Naive thymus-derived CD4-positive, alpha-beta T cell (primary cell): ENCODE data around the gene MC5R. TPM values are rescaled to one million over a fixed set of nuclear protein-coding genes. Genes with fewer than 3 reads are reported as not detected.

Source experiments
- ATAC-seq: fragments of 150-1000 bp; cut with Tn5 transposase; 2 replicates; pipeline ENCODE4 v1.10.0; 2021; ENCODE audit warnings: mild to moderate bottlenecking, moderate library complexity
- CTCF ChIA-PET: fragments of 350-600 bp; sonication (Branson Sonifier 250); formaldehyde crosslinking; loops from one replicate; lab custom pipeline; 2021; ENCODE audit warnings: antibody characterized with exemption; lab: Charles Lee
- POLR2A ChIA-PET: fragments of 350-600 bp; sonication (Branson Sonifier 250); formaldehyde crosslinking; loops from one replicate; lab custom pipeline; 2021; ENCODE audit warnings: antibody characterized with exemption, inconsistent platforms; lab: Charles Lee
- DNase-seq, 9 donors: peaks; one replicate each; pipeline versions ENCODE4 v3.0.0 to v3.0.0-alpha.2; 2020 to 2022; ENCODE audit warnings: mixed read lengths in 1 of 9
- H3K27ac ChIP-seq: one replicate; pipeline ENCODE4 v1.7.0; 2013; ENCODE audit warnings: mild to moderate bottlenecking, low read depth, low read length, moderate library complexity
- H3K27me3 ChIP-seq, 2 donors: one replicate each; pipeline ENCODE4 v1.7.0; 2013; ENCODE audit warnings: low read length in 2 of 2, mild to moderate bottlenecking in 2 of 2, moderate library complexity in 2 of 2; ENCODE audit not compliant: control insufficient read depth in 2 of 2, insufficient read depth in 2 of 2
- H3K36me3 ChIP-seq, 3 experiments: 1 replicate in 2 of 3; 2 replicates in 1 of 3; pipeline ENCODE4 v1.7.0; 2013; ENCODE audit warnings: low read length in 3 of 3, mild to moderate bottlenecking in 3 of 3, moderate library complexity in 1 of 3; ENCODE audit not compliant: insufficient read depth in 3 of 3, control insufficient read depth in 2 of 3
- H3K4me1 ChIP-seq, 2 donors: one replicate each; pipeline ENCODE4 v1.7.0; 2013; ENCODE audit warnings: low read length in 2 of 2, mild to moderate bottlenecking in 2 of 2, moderate library complexity in 1 of 2; ENCODE audit not compliant: control insufficient read depth in 2 of 2, insufficient read depth in 2 of 2
- H3K4me3 ChIP-seq: 2 replicates; pipeline ENCODE4 v1.7.0; 2013; ENCODE audit warnings: mild to moderate bottlenecking, low read length
- H3K9me3 ChIP-seq, 3 experiments: 1 replicate in 2 of 3; 2 replicates in 1 of 3; pipeline ENCODE4 v1.7.0; 2013; ENCODE audit warnings: low read length in 3 of 3; ENCODE audit not compliant: control insufficient read depth in 2 of 3
- H3K27ac Mint-ChIP-seq, 9 donors: one replicate each; pipeline ENCODE4 v1.8.0; 2020 to 2022; ENCODE audit warnings: mixed read lengths in 9 of 9, mild to moderate bottlenecking in 8 of 9, moderate library complexity in 5 of 9, inconsistent platforms in 2 of 9
- H3K27me3 Mint-ChIP-seq, 5 donors: one replicate each; pipeline ENCODE4 v1.8.0; 2021 to 2022; ENCODE audit warnings: mixed read lengths in 5 of 5, mild to moderate bottlenecking in 1 of 5
- H3K36me3 Mint-ChIP-seq, 5 donors: one replicate each; pipeline ENCODE4 v1.8.0; 2020 to 2022; ENCODE audit warnings: mixed read lengths in 5 of 5, mild to moderate bottlenecking in 3 of 5, inconsistent platforms in 1 of 5
- H3K4me1 Mint-ChIP-seq, 7 donors: one replicate each; pipeline ENCODE4 v1.8.0; 2020 to 2022; ENCODE audit warnings: mixed read lengths in 7 of 7, mild to moderate bottlenecking in 3 of 7, inconsistent platforms in 1 of 7
- H3K4me3 Mint-ChIP-seq, 10 donors: one replicate each; pipeline ENCODE4 v1.8.0; 2020 to 2022; ENCODE audit warnings: mild to moderate bottlenecking in 10 of 10, mixed read lengths in 10 of 10, moderate library complexity in 6 of 10, inconsistent platforms in 2 of 10
- H3K9me3 Mint-ChIP-seq, 11 donors: one replicate each; pipeline ENCODE4 v1.8.0; 2020 to 2022; ENCODE audit warnings: mixed read lengths in 11 of 11, mild to moderate bottlenecking in 4 of 11, inconsistent platforms in 1 of 11, moderate library complexity in 1 of 11
- intact Hi-C, 2 donors: fragments of 100-400 bp; cut with micrococcal nuclease; formaldehyde crosslinking; loops; one replicate each; pipeline ENCODE4 v1.15.1; 2023
- polyA plus RNA-seq, 2 donors: library from polyadenylated mRNA; unstranded; fragments of 300-500 nt; fragmentation: Illumina TruSeq; gene quantifications; one replicate each; pipeline ENCODE4 v1.2.3, GENCODE V29; 2021
- total RNA-seq, 6 experiments: library from RNA in 5 of 6; stranded (reverse) in 5 of 6; gene quantifications; 1 replicate in 5 of 6; 2 replicates in 1 of 6; pipeline ENCODE4 v1.2.3 and lab custom pipeline; 2021 to 2026

Gene MC5R
- total and polyA plus RNA-seq, 7 experiments from 2014 or later = not detected

DNA sequence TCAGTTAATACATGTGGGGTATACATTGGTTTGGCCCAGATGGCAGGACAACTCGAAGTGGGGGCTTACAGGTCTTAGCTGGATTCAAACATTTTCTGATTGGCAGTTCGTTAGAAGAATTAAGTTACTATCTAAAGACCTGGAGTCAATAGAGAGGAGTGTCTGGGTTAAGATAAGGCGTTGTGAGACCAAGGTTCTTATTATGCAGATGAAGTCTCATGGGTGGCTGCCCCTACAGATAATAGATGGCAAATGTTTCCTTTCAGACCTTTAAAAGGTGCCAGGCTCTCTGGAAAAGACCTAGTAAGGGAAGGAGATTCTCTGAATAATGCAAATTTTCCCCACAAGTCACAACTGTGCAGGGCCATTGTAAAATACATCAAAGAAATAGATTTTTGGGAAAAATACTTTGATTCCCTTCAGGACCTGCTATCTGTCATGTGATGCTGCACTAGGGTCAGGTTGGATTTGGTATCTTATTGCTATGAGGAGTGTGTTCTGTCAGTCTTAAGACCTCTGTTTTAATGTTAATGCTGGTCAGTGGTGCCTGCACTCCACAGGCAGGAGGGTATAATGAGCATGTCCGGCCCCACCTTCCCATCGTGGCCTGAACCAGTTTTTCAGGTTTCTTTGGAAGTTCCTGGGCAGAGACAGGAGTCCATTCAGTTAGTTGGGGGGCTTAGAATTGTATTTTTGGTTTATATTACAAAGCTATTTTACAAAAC is 14.3 kb upstream of the MC5R start:
- intact Hi-C loops = loop anchor here in 1 of 2 donors (5.0 kb wide), 1 partner anchor 252 kb away; no protein-coding TSS in a partner anchor
- Mint-ChIP-seq H3K36me3 (peaks cover 0 to 2% (median 0%) of the 10 kb centered on the region in 5 donors), H3K4me1 (peaks cover 0 to 4% (median 0%) of the 10 kb centered on the region in 7 donors), H3K27ac (no peak overlapping the region), H3K9me3 (peaks cover 0 to 2% (median 0%) of the 10 kb centered on the region in 11 donors), H3K4me3 (no peak overlapping the region), H3K27me3 (peaks cover 13 to 36% (median 14%) of the 10 kb centered on the region in 5 donors)
- no peak overlapping the region for H3K27ac ChIP-seq
- H3K4me1 ChIP-seq = no peaks in the 10 kb centered on the region
- H3K36me3 ChIP-seq = no peaks in the 10 kb centered on the region
- H3K27me3 ChIP-seq = no peaks in the 10 kb centered on the region
- CTCF ChIA-PET = interaction anchor here (1.4 kb wide), 1 partner anchor 12 kb away, joined by 3 read pairs; no protein-coding TSS in a partner anchor
- H3K4me3 ChIP-seq = no peak overlapping the region
- ATAC-seq (no peak), DNase-seq (no peak)
- H3K9me3 ChIP-seq = no peaks in the 10 kb centered on the region
- POLR2A ChIA-PET = no interaction called here

DNA sequence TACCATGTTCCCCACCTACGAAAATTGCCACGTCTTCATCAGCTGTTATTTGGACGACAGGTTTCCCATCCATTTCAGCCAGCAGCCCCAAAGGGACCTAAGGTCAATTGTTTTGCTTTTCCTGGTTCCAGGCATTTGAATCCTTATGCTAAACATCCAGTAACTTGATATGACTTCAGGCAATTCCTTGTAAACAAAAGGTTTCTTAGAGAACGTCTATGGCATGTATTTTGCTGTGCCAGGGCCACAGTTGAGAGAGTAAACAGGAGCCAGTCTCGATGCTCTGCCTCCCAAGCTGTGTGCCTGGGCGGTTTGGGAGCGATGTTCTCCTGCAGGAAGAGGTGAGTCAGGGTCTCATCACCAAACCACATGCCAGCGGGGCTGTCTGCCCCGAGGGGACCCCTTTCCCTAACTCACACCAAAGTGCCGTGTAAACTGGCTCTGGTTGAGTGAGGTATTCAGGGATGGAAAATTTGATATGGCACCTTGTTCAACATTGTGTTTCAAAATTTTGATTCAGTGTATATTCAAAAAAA is 12.9 kb upstream of the MC5R start:
- no peak overlapping the region for H3K27ac ChIP-seq
- ChIA-PET POLR2A (no interaction called here), CTCF (interaction anchor here (1.4 kb wide), 1 partner anchor 10 kb away, joined by 3 read pairs; no protein-coding TSS in a partner anchor)
- H3K4me3 Mint-ChIP-seq = no peak overlapping the region
- no peak for ATAC-seq
- H3K27me3 Mint-ChIP-seq = peaks cover 3 to 23% (median 5%) of the 10 kb centered on the region in 5 donors
- intact Hi-C loops = loop anchor here in 1 of 2 donors (5.0 kb wide), 1 partner anchor 254 kb away; no protein-coding TSS in a partner anchor
- no peak for DNase-seq
- H3K9me3 Mint-ChIP-seq = no peaks in the 10 kb centered on the region
- H3K9me3 ChIP-seq = no peaks in the 10 kb centered on the region
- H3K4me1 Mint-ChIP-seq = peaks cover 0 to 4% (median 0%) of the 10 kb centered on the region in 7 donors
- H3K4me3 ChIP-seq = no peak overlapping the region
- no peak overlapping the region for H3K27ac Mint-ChIP-seq
- no peaks in the 10 kb centered on the region for H3K4me1 ChIP-seq
- H3K36me3 Mint-ChIP-seq = no peaks in the 10 kb centered on the region
- H3K27me3 ChIP-seq = no peaks in the 10 kb centered on the region
- no peaks in the 10 kb centered on the region for H3K36me3 ChIP-seq

DNA sequence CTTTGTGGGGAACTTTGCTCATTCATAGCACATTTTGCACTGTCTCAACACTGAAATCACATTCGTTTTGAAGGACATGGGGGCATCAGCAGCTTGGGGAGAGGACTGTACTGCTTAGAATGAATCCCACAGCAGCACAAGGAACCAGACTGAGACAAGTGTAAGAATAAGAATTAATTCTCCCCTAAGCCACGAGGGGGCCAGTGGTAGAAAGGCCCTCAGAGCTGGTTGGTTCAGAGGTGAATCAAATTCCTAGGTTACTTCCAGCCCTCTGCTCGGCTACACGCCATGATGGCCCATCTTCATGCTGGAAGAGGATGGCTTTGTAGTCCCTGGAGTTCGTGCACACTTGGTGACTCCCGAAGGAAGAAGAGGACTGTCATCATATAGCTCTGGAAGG is 12.0 kb upstream of the MC5R start:
- intact Hi-C loops = loop anchor here in 1 of 2 donors (2.0 to 5.0 kb wide), 2 partner anchors 255 to 275 kb away; no protein-coding TSS in a partner anchor
- DNase-seq = no peak
- H3K36me3 Mint-ChIP-seq = no peaks in the 10 kb centered on the region
- Histone ChIP-seq H3K9me3 (no peaks in the 10 kb centered on the region), H3K36me3 (no peaks in the 10 kb centered on the region), H3K27ac (no peak overlapping the region), H3K4me1 (no peaks in the 10 kb centered on the region), H3K4me3 (no peak overlapping the region), H3K27me3 (no peaks in the 10 kb centered on the region)
- peaks cover 0 to 4% (median 0%) of the 10 kb centered on the region in 7 donors for H3K4me1 Mint-ChIP-seq
- ChIA-PET POLR2A (no interaction called here), CTCF (interaction anchor here (0.6 to 2.5 kb wide), 6 partner anchors 8 to 596 kb away, joined by 3 to 8 read pairs (median 4); no protein-coding TSS in a partner anchor)
- no peak overlapping the region for H3K4me3 Mint-ChIP-seq
- no peaks in the 10 kb centered on the region for H3K9me3 Mint-ChIP-seq
- H3K27ac Mint-ChIP-seq = no peak overlapping the region
- no peak for ATAC-seq
- peaks cover 0 to 18% (median 4%) of the 10 kb centered on the region in 5 donors for H3K27me3 Mint-ChIP-seq

GRCh38 chr18:13813271-13813849 is 10.6 kb upstream of the MC5R start:
- intact Hi-C loops = loop anchor here (1.0 to 5.0 kb wide), 3 partner anchors 256 to 597 kb away; no protein-coding TSS in a partner anchor
- POLR2A ChIA-PET = no interaction called here

DNA sequence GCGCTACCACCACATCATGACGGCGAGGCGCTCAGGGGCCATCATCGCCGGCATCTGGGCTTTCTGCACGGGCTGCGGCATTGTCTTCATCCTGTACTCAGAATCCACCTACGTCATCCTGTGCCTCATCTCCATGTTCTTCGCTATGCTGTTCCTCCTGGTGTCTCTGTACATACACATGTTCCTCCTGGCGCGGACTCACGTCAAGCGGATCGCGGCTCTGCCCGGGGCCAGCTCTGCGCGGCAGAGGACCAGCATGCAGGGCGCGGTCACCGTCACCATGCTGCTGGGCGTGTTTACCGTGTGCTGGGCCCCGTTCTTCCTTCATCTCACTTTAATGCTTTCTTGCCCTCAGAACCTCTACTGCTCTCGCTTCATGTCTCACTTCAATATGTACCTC is 2.3 kb downstream of the MC5R start:
- H3K27me3 Mint-ChIP-seq = peaks cover 20 to 50% (median 35%) of the 10 kb centered on the region in 5 donors

More at GRCh38 chr18:13813271-13813849, 10.6 kb upstream of the MC5R start:
- Histone ChIP-seq H3K9me3 (no peaks in the 10 kb centered on the region), H3K27me3 (no peaks in the 10 kb centered on the region), H3K27ac (no peak overlapping the region), H3K4me1 (no peaks in the 10 kb centered on the region), H3K36me3 (no peaks in the 10 kb centered on the region), H3K4me3 (no peak overlapping the region)
- Mint-ChIP-seq H3K36me3 (no peaks in the 10 kb centered on the region), H3K9me3 (no peaks in the 10 kb centered on the region), H3K27ac (peak overlapping the region in 1 of 9 donors; percentile 80), H3K27me3 (peaks cover 0 to 13% (median 4%) of the 10 kb centered on the region in 5 donors), H3K4me3 (no peak overlapping the region), H3K4me1 (peaks cover 0 to 4% (median 0%) of the 10 kb centered on the region in 7 donors)
- peak; percentile 82 for ATAC-seq
- DNase-seq = peak in 8 of 9 donors; percentile 14 to 51 (median 30)
- CTCF ChIA-PET = interaction anchor here (0.6 to 2.5 kb wide), 8 partner anchors 8 to 597 kb away, joined by 3 to 8 read pairs (median 4); partner anchors contain the start of gene MC5R

GRCh38 chr18:13831864-13832508 is 8.0 kb downstream of the MC5R start:
- H3K27me3 ChIP-seq = no peaks in the 10 kb centered on the region
- no peak for DNase-seq
- Mint-ChIP-seq H3K4me1 (no peaks in the 10 kb centered on the region), H3K27me3 (peaks cover 18 to 38% (median 34%) of the 10 kb centered on the region in 5 donors), H3K36me3 (no peaks in the 10 kb centered on the region), H3K9me3 (peaks cover 0 to 8% (median 0%) of the 10 kb centered on the region in 11 donors), H3K4me3 (no peak overlapping the region), H3K27ac (no peak overlapping the region)
- POLR2A ChIA-PET = no interaction called here
- no peak for ATAC-seq
- CTCF ChIA-PET = no interaction called here
- intact Hi-C loops = no loop called here
- no peak overlapping the region for H3K27ac ChIP-seq
- no peaks in the 10 kb centered on the region for H3K4me1 ChIP-seq
- no peak overlapping the region for H3K4me3 ChIP-seq
- H3K36me3 ChIP-seq = no peaks in the 10 kb centered on the region
- no peaks in the 10 kb centered on the region for H3K9me3 ChIP-seq

More for the DNA sequence above, 2.3 kb downstream of the MC5R start:
- Histone ChIP-seq H3K36me3 (no peaks in the 10 kb centered on the region), H3K27ac (no peak overlapping the region), H3K4me1 (no peaks in the 10 kb centered on the region), H3K4me3 (no peak overlapping the region), H3K9me3 (no peaks in the 10 kb centered on the region), H3K27me3 (no peaks in the 10 kb centered on the region)
- Mint-ChIP-seq H3K9me3 (peaks cover 0 to 8% (median 0%) of the 10 kb centered on the region in 11 donors), H3K4me1 (peaks cover 0 to 12% (median 4%) of the 10 kb centered on the region in 7 donors), H3K4me3 (no peak overlapping the region), H3K27ac (no peak overlapping the region), H3K36me3 (no peaks in the 10 kb centered on the region)
- no peak for ATAC-seq
- ChIA-PET CTCF (no interaction called here), POLR2A (no interaction called here)
- intact Hi-C loops = loop anchor here in 1 of 2 donors (10.0 kb wide), 1 partner anchor 569 kb away; no protein-coding TSS in a partner anchor
- DNase-seq = no peak
